Measurements from ENCODE around the gene ANP32A. TPM values are rescaled to one million over a fixed set of nuclear protein-coding genes. Genes with fewer than 3 reads are reported as not detected.

ANP32A gene
- total RNA-seq, 2 donors from 2014 or later = 52.6 to 70.8 TPM

DNA sequence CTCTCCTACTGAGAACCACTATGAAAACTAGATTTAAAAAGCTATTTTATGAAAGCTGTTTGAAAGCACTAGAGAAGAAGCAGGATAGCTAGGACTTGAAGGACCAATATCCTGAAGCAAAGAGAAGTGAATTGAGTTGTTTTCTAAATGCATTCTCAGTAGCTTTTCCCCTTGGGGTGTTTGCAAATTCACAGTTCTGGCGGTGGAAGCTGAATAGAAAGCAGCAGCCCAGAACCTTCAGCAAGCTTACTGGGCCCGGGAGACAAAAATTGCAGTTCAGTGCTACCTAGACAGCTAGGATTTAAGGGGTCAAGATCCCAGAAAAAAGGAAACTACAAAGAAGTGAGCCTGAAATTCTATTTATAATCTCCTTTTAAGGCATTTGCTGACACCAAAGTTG, 31.3 kb upstream of the ANP32A start:
- TF ChIP-seq, protein P1, sequence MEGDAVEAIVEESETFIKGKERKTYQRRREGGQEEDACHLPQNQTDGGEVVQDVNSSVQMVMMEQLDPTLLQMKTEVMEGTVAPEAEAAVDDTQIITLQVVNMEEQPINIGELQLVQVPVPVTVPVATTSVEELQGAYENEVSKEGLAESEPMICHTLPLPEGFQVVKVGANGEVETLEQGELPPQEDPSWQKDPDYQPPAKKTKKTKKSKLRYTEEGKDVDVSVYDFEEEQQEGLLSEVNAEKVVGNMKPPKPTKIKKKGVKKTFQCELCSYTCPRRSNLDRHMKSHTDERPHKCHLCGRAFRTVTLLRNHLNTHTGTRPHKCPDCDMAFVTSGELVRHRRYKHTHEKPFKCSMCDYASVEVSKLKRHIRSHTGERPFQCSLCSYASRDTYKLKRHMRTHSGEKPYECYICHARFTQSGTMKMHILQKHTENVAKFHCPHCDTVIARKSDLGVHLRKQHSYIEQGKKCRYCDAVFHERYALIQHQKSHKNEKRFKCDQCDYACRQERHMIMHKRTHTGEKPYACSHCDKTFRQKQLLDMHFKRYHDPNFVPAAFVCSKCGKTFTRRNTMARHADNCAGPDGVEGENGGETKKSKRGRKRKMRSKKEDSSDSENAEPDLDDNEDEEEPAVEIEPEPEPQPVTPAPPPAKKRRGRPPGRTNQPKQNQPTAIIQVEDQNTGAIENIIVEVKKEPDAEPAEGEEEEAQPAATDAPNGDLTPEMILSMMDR (IDR thresholded peaks at IDR 0.05) = no peak
- TF ChIP-seq POLR2A (IDR thresholded peaks at IDR 0.05) (no peak), POLR2AphosphoS5 (IDR thresholded peaks at IDR 0.05) (no peak)

DNA sequence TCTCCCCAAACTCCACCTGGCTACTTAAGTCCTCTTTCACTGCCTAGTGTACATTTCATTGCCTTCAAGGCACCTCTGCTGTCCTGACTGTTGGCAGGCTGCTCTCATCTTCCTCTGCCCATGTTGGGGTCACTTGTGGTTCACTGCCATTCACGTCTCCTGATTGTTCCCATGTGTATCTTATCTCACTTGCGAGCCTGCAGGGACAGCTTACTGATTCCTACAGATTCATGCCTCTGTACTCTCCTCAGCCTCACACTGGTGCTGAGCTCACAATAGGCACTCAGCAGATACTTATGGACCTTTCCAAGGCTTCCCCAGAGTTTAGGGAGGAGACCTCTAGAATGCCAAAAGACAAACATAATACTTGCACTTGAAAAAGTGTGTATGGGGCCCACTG, 28.8 kb upstream of the ANP32A start:
- Histone ChIP-seq H3K36me3 (no peaks in the 10 kb centered on the region), H3K4me1 (replicated peaks) (no peaks in the 10 kb centered on the region), H3K4me3 (no peak overlapping the region), H3K9me3 (no peaks in the 10 kb centered on the region), H3K27ac (no peak overlapping the region), H3K27me3 (replicated peaks; ENCODE audit: insufficient read depth) (no peaks in the 10 kb centered on the region)
- TF ChIP-seq, protein P1 (IDR thresholded peaks at IDR 0.05) = no peak
- TF ChIP-seq POLR2AphosphoS5 (IDR thresholded peaks at IDR 0.05) (no peak), POLR2A (IDR thresholded peaks at IDR 0.05) (no peak)
- DNase-seq (ENCODE audit: low spot score) = no peak
- intact Hi-C loops (cut with DNase I) = no loop called here
- WGBS = 64% methylated on average over 2 of the region's 2 CpGs

More for the DNA sequence above, 31.3 kb upstream of the ANP32A start:
- no peak overlapping the region for H3K27ac ChIP-seq
- DNase-seq (ENCODE audit: low spot score) = no peak
- H3K4me1 ChIP-seq (replicated peaks) = no peaks in the 10 kb centered on the region
- 75% methylated on average over 2 of the region's 2 CpGs for WGBS
- no peaks in the 10 kb centered on the region for H3K9me3 ChIP-seq
- H3K36me3 ChIP-seq = no peaks in the 10 kb centered on the region
- H3K27me3 ChIP-seq (replicated peaks; ENCODE audit: insufficient read depth) = no peaks in the 10 kb centered on the region
- intact Hi-C loops (cut with DNase I) = no loop called here
- no peak overlapping the region for H3K4me3 ChIP-seq

DNA sequence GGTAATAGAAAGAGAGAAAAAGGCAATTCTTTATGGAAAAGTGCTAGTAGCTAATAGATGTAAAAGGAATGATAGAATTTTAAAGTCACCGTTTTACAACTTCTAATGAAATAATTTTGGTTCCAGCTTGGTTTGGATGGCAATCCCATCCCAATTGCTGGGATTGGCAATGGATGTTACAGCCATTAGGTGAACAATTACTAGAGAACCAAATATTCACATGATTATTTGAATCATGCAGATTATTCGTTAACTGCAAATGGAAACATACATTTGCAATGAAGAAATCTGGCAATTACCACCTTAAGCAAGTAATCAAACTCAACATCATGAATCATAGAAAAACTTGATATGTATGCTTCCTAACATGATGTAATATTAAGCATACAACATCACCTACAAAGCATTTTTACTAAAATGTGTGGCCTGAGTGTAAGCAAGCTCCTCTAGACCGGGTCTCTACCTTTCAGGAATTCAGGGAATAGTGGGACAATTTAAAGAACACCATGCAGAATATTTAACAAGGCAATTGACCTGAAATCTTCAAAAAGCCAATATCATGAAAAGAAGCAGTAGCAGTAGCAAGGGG, 26.2 kb upstream of the ANP32A start:
- no peaks in the 10 kb centered on the region for H3K36me3 ChIP-seq
- no peaks in the 10 kb centered on the region for H3K4me1 ChIP-seq (replicated peaks)
- no peak overlapping the region for H3K4me3 ChIP-seq
- TF ChIP-seq POLR2A (IDR thresholded peaks at IDR 0.05) (no peak), POLR2AphosphoS5 (IDR thresholded peaks at IDR 0.05) (no peak)
- TF ChIP-seq, protein P1 (IDR thresholded peaks at IDR 0.05) = no peak
- no peak for DNase-seq (ENCODE audit: low spot score)
- no peak overlapping the region for H3K27ac ChIP-seq
- peaks cover 8% of the 10 kb centered on the region for H3K27me3 ChIP-seq (replicated peaks; ENCODE audit: insufficient read depth)
- no peaks in the 10 kb centered on the region for H3K9me3 ChIP-seq
- intact Hi-C loops (cut with DNase I) = no loop called here
- 93% methylated on average over 3 of the region's 3 CpGs for WGBS

DNA sequence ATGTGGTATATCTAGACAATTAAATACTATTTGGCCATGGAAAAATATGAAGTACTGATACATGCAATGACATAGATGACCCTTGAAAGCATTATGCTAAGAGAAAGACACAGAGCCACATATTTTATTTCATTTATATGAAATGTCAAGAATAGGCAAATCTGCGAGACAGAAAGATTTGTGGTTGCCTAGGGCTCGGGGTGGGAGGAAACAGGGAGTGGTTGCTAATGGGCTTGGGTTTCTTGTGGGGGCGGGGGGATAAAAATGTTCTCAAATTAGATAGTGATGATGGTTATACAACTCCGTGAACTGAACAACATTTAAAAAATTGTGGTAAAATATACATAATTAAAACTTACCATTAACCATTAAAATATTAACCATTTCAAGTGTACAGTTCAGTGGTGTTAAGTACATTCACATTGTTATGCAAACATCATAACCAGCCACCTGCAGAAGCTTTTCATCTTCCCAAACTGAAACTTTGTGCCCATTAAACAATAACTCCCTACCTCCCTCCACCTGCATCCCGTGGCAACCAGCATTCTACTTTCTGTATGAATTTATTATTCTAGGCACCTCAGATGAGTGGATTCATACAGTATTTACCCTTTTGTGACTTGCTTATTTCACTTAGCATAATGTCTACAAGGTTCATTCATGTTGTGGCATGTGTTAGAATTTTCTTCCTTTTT, 24.3 kb upstream of the ANP32A start:
- intact Hi-C loops (cut with DNase I) = no loop called here
- Histone ChIP-seq H3K27me3 (replicated peaks; ENCODE audit: insufficient read depth) (peaks cover 8% of the 10 kb centered on the region), H3K4me1 (replicated peaks) (no peaks in the 10 kb centered on the region), H3K4me3 (no peak overlapping the region), H3K36me3 (no peaks in the 10 kb centered on the region), H3K27ac (no peak overlapping the region), H3K9me3 (no peaks in the 10 kb centered on the region)
- WGBS = 69% methylated on average over 5 of the region's 5 CpGs
- no peak for DNase-seq (ENCODE audit: low spot score)
- TF ChIP-seq POLR2AphosphoS5 (IDR thresholded peaks at IDR 0.05) = no peak
- TF ChIP-seq, protein P1 (IDR thresholded peaks at IDR 0.05) = no peak
- no peak for TF ChIP-seq POLR2A (IDR thresholded peaks at IDR 0.05)
